Adrenal gland (tissue), 5 donors: ENCODE data around the gene RING1.

ENCODE experiments used
- POLR2A ChIP-seq, 2 donors: fragments of 450-650 bp; IDR thresholded peaks; one replicate each; pipeline ENCODE4 v1.6.1; 2017; ENCODE audit warnings: antibody characterized with exemption in 2 of 2, mild to moderate bottlenecking in 2 of 2, moderate library complexity in 1 of 2
- TF ChIP-seq, protein P1 (sequence below), 6 experiments: fragments of 450-650 bp in 4 of 6; fragments of 200-600 bp in 2 of 6; sonication (generic) in 1 of 6; IDR thresholded peaks; 1 replicate in 5 of 6; 2 replicates in 1 of 6; pipeline versions ENCODE4 v1.5.1 to v1.8.0; 2016 to 2021; ENCODE audit warnings: antibody characterized with exemption in 6 of 6, mild to moderate bottlenecking in 2 of 6, moderate library complexity in 1 of 6
- donor health status: DM: no; HTN: no; CAD: no.

DNA sequence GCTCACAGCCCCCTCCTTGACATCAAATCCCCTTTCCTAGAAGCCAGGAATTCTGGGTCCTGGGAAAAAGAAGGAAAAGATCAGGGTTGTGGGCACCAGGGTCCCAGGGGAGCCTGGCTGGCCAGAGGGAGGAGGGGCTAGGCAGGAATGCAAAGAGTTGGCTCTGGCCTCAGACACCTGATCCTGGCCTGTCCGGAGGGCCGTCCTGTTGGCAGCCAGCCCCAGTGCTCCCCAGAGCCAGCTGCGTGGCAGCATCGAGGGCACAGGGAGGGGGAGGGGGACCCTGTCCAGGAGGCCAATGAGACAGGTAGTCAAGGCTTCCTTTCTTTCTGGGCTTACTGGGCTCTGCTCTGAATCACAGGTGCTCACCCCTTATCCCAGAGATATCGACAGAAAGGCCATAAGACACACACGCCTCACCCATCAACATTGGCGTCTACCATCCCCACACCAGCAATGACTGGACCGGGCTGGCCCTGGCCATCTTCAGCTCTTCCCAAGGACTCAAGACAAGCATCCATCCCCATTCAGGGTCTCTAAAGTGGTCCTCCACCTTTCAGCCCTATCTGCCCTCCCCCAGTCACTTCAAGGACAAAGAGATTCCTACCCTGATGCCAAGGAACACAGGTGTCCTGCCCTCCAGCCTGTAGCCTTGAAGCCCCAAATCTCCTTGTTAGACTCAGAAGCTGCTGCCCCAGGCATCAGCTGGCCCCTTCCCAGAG, 16.8 kb upstream of the RING1 start:
- TF ChIP-seq, protein P1, sequence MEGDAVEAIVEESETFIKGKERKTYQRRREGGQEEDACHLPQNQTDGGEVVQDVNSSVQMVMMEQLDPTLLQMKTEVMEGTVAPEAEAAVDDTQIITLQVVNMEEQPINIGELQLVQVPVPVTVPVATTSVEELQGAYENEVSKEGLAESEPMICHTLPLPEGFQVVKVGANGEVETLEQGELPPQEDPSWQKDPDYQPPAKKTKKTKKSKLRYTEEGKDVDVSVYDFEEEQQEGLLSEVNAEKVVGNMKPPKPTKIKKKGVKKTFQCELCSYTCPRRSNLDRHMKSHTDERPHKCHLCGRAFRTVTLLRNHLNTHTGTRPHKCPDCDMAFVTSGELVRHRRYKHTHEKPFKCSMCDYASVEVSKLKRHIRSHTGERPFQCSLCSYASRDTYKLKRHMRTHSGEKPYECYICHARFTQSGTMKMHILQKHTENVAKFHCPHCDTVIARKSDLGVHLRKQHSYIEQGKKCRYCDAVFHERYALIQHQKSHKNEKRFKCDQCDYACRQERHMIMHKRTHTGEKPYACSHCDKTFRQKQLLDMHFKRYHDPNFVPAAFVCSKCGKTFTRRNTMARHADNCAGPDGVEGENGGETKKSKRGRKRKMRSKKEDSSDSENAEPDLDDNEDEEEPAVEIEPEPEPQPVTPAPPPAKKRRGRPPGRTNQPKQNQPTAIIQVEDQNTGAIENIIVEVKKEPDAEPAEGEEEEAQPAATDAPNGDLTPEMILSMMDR (IDR thresholded peaks at IDR 0.05): no peak
- TF ChIP-seq POLR2A (IDR thresholded peaks at IDR 0.05): no peak
